ENCODE data around the gene PPFIBP2.

PPFIBP2 gene

GRCh38 chr11:7692426-7692825 lies 178.6 kb downstream of the PPFIBP2 start:
- TF ChIP-seq CTCF (IDR thresholded peaks at IDR 0.05; ENCODE audit: low read depth, low read length, missing control alignments) = no peak
- H3K4me3 ChIP-seq (replicated peaks; ENCODE audit: low read depth, low read length) = no peak overlapping the region
- DNase-seq (ENCODE audit: extremely low read depth, low read depth) = no peak

GRCh38 chr11:7694235-7694634 lies 180.4 kb downstream of the PPFIBP2 start:
- DNase-seq (ENCODE audit: extremely low read depth, low read depth) = no peak
- no peak for TF ChIP-seq CTCF (IDR thresholded peaks at IDR 0.05; ENCODE audit: low read depth, low read length, missing control alignments)
- no peak overlapping the region for H3K4me3 ChIP-seq (replicated peaks; ENCODE audit: low read depth, low read length)

GRCh38 chr11:7696424-7696823 lies 182.6 kb downstream of the PPFIBP2 start:
- no peak overlapping the region for H3K4me3 ChIP-seq (replicated peaks; ENCODE audit: low read depth, low read length)
- TF ChIP-seq CTCF (IDR thresholded peaks at IDR 0.05; ENCODE audit: low read depth, low read length, missing control alignments) = no peak
- no peak for DNase-seq (ENCODE audit: extremely low read depth, low read depth)

Data from HFF-Myc (cell line).